ENCODE measurements around the gene GDPD3. TPM values are rescaled to one million over a fixed set of nuclear protein-coding genes. Genes with fewer than 3 reads are reported as not detected.

Gene GDPD3
- total RNA-seq, 6 donors from 2014 or later: 1.1 to 17.8 (median 5.4) TPM

GRCh38 chr16:30144017-30144416, 30.7 kb upstream of the GDPD3 start:
- Histone ChIP-seq H3K4me1 (peaks cover 0 to 11% (median 4%) of the 10 kb centered on the region in 4 donors), H3K36me3 (no peaks in the 10 kb centered on the region), H3K9me3 (peaks cover 0 to 5% (median 2%) of the 10 kb centered on the region in 4 donors), H3K4me3 (no peak overlapping the region), H3K27ac (no peak overlapping the region), H3K27me3 (no peaks in the 10 kb centered on the region)
- DNase-seq (no peak), ATAC-seq (ENCODE audit: low FRiP score in 2 of 2) (no peak)
- TF ChIP-seq CTCF (IDR thresholded peaks at IDR 0.05) (no peak), POLR2A (IDR thresholded peaks at IDR 0.05) (no peak), EP300 (IDR thresholded peaks at IDR 0.05) (no peak), POLR2AphosphoS5 (IDR thresholded peaks at IDR 0.05) (no peak)

- Histone ChIP-seq H3K4me3 (no peak overlapping the region), H3K4me1 (peaks cover 0 to 11% (median 4%) of the 10 kb centered on the region in 4 donors), H3K9me3 (no peaks in the 10 kb centered on the region), H3K27me3 (no peaks in the 10 kb centered on the region), H3K27ac (no peak overlapping the region), H3K36me3 (no peaks in the 10 kb centered on the region)
- DNase-seq (no peak), ATAC-seq (ENCODE audit: low FRiP score in 2 of 2) (no peak)
- no peak for TF ChIP-seq CTCF (IDR thresholded peaks at IDR 0.05)
- TF ChIP-seq POLR2A (IDR thresholded peaks at IDR 0.05): no peak
- WGBS, 2 donors: 64 to 68% methylated on average over 2 of the region's 2 CpGs
These were observed 30.0 kb upstream of the GDPD3 start for GRCh38 chr16:30143347-30143702.

- Histone ChIP-seq H3K4me3 (no peak overlapping the region), H3K27ac (no peak overlapping the region), H3K9me3 (no peaks in the 10 kb centered on the region), H3K36me3 (no peaks in the 10 kb centered on the region), H3K27me3 (no peaks in the 10 kb centered on the region), H3K4me1 (peaks cover 0 to 11% (median 4%) of the 10 kb centered on the region in 4 donors)
- TF ChIP-seq EP300 (IDR thresholded peaks at IDR 0.05) (no peak), POLR2AphosphoS5 (IDR thresholded peaks at IDR 0.05) (no peak), POLR2A (IDR thresholded peaks at IDR 0.05) (no peak), CTCF (IDR thresholded peaks at IDR 0.05) (no peak)
- ATAC-seq (ENCODE audit: low FRiP score in 2 of 2): no peak
- WGBS, 2 donors: 85 to 91% methylated on average over 13 of the region's 13 CpGs
- no peak for DNase-seq
These were observed 29.5 kb upstream of the GDPD3 start for GRCh38 chr16:30142672-30143346.

- no peak overlapping the region for H3K27ac ChIP-seq
- no peak overlapping the region for H3K4me3 ChIP-seq
- ATAC-seq (ENCODE audit: low FRiP score in 2 of 2): no peak
- 93 to 100% methylated on average over 2 of the region's 2 CpGs for WGBS, 2 donors
- DNase-seq: no peak
- no peaks in the 10 kb centered on the region for H3K36me3 ChIP-seq
- no peaks in the 10 kb centered on the region for H3K27me3 ChIP-seq
- no peaks in the 10 kb centered on the region for H3K9me3 ChIP-seq
- TF ChIP-seq EP300 (IDR thresholded peaks at IDR 0.05): no peak
- H3K4me1 ChIP-seq: peaks cover 0 to 12% (median 6%) of the 10 kb centered on the region in 4 donors
These were observed 28.4 kb upstream of the GDPD3 start for GRCh38 chr16:30141750-30142149.

- H3K36me3 ChIP-seq: no peaks in the 10 kb centered on the region
- no peak for TF ChIP-seq POLR2A (IDR thresholded peaks at IDR 0.05)
- TF ChIP-seq CTCF (IDR thresholded peaks at IDR 0.05): no peak
- TF ChIP-seq EP300 (IDR thresholded peaks at IDR 0.05): no peak
- TF ChIP-seq POLR2AphosphoS5 (IDR thresholded peaks at IDR 0.05): no peak
- H3K4me1 ChIP-seq: peaks cover 0 to 12% (median 6%) of the 10 kb centered on the region in 4 donors
- DNase-seq: no peak
- ATAC-seq (ENCODE audit: low FRiP score in 2 of 2): peak in 1 of 2 donors; percentile 34
- H3K27me3 ChIP-seq: no peaks in the 10 kb centered on the region
- H3K9me3 ChIP-seq: no peaks in the 10 kb centered on the region
- WGBS, 2 donors: 63 to 64% methylated on average over 13 of the region's 13 CpGs
- no peak overlapping the region for H3K27ac ChIP-seq
- H3K4me3 ChIP-seq: no peak overlapping the region
These were observed 26.5 kb upstream of the GDPD3 start for GRCh38 chr16:30139583-30140481.
